ENCODE results near the gene ATP1A3.
A peak's percentile ranks its signal among the peaks of the same experiment; 100 is the strongest.
"Not testable (repeated sequence)": the region's sequence is repeated elsewhere in the genome, so short reads cannot be mapped to it uniquely, and the experiment has no call there.

The ATP1A3 gene

DNA sequence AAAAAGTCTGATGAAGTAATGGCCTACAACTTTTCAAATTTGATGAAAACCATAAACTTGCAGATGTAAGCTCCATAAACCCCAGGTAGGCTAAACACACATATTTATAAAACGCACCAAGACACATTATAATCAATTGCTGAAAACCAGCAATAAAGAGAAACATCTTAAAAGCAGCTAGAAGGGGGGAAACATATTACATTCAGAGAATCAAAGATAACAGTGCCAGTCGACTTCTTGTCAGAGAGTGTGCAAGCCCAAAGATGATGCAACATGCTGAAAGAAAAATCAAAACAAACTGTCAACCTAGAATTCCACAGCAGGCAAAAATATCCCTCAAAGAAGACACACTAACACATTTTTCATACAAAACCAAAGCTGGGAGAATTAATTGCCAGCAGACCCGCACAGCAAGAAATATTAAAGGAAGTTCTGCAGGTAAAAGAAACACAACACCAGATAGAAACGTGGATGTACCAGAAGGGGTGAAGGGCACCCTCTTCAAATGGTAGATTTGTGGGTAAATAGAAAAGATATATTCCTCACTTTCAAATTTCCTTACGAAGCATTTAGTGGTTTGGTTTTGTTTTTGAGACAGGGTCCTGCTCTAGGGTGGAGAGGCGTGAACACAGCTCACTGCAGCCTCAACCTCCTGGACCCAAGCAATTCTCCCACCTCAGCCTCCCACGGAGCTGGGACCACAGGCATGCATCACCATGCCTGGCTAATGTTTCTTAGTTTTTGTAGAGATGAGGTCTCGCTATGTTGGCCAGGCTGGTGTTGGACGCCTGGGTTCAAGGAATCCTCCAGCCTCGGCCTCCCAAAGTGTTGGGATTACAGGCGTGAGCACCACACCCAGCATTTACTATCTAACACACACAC, 16.5 kb upstream of the ATP1A3 start:
- no peak for DNase-seq

DNA sequence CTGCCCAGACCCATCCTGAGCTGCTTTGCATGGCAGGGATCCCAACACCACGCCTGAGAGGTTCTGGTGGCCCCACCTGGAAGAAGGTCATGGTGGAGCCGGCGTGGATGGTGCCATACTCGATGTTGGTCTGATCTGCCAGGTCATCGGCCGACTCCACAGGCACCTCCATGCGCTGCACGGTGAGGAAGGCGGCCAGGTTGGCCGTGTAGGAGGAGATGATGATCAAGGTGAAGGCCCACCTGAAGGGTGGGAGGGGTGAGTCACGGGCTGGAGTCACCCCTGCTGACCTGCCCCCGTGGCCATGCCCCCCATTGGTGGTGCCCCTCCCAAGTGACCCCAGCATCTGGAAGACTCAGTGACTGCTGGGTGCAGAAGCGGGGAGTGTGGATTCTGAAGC, 12.5 kb upstream of the ATP1A3 start:
- DNase-seq, result no peak

DNA sequence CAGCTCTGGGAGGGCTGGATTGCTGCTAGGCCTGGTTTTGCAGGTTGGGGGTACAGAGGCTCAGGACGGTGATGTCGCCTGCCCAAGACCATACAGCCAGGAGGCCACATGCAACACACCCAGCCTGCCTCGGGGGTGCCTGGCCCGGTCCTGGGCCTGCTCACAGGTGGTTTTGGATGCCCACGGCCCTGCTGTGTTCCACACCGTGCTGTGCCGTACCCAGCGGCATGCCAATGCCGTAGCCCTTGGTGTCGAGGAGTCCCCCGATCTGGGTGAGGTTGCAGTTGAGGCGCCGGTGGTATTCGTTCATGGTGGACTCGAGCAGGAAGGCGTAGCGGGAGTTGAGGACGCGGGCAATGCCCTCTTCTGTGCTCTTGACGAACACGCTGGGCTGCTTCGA, 11.5 kb upstream of the ATP1A3 start:
- DNase-seq, result no peak

DNA sequence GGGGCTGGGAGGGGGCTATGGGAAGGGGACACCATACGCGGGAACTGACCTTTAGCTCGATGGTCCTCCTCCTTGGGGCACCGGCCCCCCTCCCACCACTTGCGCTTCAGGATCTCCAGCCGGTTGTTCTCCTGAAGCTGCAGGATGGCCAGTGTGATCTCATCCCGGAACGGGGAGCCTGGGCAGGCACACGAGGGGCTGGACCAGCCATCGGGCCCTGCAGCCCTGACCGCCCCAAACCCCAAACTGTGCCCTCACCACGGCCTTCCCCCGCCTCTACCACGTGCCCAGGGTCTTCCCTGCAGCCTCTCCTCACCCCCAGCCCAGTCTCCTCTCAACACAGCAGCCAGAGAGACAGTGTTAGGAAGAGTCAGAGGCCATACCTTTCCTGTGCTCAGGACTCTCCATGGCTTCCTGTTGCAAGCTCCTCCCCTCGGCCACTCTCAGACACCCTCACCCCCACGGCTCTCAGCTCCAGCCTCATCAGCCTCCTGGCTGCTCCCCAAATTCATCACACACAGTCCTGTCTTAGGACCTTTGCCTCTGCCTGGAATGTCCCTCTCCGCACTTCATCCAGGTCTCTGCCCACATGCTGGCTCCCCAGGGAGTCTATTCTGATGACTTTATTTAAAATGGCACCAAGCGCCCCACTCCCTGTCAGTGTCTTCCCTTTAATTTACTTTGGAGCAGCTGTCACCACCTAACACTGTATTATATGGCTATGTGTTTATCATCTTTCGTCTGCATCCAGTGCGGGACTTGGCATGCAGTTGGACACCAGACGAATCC, 9.7 kb upstream of the ATP1A3 start:
- DNase-seq, result no peak

DNA sequence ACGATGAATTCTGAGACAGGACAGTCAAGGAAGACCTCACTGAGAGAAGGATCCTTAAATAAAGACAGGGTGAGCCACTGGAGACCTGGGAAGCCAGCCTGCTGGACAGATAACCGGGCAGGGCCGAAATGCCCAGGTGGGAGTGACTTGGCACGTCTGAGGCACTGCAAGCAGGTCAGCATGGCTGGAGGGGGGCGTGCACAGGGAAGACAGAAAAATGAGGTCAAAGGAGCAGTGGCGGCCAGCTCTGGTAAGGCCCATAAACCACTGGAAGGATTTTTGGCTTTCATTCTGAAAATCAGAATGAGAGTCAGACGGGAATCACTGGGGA, 5.8 kb upstream of the ATP1A3 start:
- DNase-seq, result no peak

DNA sequence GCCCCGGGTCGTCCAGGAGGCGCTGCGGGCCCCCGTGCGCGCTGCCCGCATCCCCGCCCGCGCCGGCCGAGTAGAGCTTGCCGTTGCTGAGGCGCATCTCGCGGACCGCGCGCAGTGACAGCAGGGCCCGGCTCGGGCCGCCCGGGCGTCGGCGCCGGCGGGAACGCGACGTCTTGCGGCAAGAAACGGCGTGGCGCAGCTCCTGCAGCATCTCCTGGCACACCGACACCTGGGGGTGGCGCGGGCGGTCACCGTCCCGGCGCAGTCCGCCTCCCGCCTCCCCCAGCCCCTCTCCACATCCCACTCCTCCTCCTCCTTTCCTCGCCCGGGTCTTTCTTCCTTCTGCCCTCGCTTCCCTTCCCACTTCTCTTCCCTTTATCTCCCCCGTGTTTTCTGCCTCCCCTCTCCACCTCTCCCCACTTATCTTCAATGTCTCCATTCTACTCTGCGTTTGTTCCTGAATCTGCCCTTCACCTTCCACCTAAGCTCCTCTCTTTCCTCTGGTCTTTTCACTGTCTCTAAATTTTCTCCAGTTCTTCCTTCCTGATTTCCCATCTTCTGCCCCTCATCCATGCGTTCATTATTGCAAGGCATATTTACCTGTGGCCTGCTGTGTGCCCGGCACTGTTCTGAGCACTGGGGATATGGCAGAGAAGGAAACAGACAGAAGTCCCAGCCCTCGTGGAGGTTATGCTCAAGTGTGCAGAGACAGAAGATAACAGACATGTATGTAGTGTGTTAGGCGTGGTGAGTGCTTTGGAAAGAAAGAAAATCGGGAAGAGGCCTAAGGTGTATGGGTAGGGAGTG, 5.2 kb upstream of the ATP1A3 start:
- DNase-seq, result peak; percentile 74

DNA sequence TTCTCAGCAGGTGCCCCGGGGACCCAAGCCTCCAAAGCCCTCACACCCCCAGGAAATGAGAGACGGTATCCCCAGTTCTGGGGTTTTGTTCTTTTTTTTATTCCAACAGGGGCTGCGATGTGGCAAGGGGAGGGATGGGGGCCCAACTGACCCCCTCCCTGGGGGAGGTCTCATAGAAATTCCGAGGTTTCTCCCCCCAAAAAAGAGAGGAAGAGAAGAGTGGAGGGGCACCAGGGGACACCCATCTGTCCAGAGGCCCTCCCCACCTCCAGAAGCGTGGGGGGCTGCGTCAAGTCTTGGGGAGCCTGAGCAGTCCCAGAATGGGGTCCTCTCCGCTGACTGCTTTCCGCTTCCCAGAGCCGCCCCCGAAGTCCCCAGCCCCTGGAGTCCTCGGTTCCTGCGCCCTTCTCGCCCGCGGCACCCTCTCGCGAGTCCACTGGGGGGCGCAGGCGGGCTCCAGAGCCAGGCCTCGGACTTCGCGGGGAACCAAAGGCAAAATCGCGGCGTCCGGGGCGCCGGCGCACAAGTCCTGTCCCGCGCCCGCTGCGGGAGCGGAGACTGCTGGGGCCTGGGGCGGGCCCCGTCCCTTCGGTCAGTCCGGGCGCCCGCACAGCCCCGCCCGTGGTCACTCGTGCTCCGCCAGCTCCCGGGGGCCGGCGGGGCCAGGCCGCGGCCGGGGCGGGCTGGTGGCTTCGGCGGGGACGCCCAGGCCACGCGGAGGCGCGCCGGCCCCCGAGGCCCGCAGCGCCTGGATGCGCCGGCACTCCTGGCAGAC, 4.4 kb upstream of the ATP1A3 start:
- peak; percentile 90 for DNase-seq

DNA sequence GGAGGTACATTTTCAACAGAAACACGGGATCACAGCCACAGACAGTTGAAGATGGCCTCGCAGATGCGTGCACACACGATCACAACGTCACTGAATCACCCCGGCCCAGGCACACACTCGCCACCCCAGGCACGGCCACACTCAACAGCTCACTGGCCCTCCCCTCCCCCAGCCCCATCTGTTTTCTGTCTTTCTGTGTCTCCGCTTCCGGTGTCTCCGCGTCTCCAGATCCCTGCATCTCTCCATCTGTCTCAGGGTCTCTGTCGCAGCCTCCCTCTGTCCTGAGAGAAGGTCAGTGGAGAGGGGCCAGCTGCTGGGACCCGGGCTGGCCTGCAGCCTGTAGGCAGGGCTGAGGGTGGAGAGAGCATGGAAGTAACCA, 3.8 kb upstream of the ATP1A3 start:
- peak; percentile 87 for DNase-seq

DNA sequence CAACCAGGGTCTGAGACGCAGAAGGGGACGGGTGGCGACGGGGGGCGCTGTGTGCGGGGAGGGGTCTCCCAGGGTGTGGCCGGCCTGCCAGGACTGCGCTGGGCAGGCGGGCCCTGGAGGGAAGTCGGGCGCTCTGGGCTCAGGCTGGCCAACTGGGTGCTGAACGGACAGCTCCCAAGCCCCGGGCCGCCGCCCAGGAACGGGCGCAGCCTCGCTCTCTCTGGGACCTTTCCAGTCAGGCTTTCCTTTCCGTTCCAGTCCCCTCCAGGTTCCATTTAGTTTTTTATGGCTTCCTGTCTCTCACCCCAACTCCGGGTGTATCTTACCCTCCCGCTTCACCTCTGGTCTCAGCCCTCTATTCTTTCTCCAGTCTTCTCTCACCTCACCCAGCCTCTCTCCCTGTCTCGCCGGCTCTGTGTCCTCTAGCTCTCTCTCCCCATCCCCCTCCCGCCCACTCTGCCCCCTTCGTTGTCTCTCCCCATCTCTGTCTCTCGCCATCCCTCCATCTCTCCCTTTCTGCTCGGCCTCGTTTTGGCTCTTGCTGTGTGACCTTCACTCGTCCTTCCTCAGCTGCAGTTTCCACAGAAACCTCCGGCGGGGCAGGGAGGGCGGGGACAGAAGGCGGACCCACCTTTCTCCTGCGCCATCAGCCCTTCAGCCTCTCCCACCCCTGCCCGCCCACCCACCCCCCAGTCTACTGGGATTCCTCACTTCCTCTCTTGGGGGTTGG, 3.3 kb upstream of the ATP1A3 start:
- DNase-seq, result peak; percentile 69

DNA sequence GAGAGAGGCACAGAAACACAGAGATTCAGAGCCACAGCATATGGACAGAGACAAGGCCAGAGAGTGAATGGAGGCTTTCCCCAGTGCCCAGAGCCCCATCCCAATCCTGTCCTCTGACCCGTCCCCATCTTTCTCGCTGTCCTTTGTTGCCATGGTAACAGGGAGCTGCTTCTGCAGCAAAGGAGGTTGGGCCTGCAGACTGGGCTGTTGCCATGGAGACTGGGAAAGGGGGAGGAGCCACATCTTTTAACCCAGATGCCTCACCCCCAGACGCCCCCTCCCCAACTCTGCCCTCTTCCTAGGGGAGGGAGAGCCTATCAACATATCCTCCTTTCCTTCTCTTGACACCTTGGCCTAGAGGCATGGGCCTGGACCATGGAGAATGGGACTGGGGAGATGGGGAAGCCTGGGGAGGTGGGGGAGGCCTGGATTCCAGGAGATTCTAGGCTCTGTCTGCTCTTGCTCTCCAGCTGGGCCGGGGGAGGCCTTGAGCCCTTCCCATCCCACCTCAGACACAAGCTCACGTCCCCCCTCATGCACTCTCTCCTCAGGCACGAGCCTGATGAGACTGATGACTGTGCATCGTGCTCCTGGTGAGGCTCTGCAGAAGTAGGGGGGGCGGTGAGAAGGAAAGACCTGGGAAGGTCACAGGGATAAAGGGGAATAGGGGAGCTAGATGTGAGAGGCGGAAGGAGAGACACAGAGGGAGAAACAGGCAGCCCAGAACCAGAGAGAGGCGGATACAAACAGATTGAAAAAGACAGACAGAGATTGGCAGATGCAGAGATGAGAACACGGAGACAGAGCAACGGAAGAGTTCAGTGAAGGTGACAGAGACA, 2.1 kb upstream of the ATP1A3 start:
- peak; percentile 89 for DNase-seq

DNA sequence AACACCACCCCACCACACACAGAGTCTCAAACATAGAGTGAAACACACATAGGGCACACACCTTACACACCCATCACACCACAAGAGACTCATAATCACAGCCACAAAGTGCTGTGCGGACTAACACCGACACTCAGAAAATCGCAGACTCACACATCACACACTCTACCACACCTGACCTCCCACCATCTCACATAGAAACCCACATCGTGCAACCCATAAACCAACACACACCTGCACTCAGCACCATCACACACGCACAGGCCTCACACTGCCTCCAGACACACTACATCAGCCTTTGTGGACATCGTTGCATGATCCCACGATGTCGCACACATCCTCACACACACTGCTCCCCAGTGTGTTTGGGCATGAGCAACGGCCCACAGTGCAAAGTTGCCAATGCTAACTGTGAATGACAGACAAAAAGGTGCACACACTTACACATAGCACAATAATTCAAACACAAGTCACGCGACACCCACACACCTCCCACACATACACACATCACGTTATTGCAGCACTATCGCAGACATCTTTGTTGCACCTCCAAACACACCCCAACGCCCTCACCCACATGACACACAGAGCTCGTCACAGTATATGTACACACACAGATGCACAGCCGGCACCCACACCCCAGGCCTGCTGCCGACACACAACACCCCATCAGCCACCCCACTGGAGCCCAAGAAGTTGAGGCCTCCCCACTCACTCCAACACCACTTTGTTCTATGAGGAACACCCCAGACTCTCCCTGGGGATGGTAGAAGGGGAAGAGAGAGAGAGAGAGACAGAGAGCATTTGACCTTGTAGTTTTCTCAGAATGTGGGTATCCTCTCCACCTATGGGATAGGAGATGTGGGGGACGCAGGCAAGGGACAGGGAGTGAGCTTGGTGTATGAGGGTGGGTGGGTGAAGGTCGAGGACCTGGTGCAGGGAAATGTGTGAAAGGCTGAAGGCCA, 1.2 kb upstream of the ATP1A3 start:
- no peak for DNase-seq

DNA sequence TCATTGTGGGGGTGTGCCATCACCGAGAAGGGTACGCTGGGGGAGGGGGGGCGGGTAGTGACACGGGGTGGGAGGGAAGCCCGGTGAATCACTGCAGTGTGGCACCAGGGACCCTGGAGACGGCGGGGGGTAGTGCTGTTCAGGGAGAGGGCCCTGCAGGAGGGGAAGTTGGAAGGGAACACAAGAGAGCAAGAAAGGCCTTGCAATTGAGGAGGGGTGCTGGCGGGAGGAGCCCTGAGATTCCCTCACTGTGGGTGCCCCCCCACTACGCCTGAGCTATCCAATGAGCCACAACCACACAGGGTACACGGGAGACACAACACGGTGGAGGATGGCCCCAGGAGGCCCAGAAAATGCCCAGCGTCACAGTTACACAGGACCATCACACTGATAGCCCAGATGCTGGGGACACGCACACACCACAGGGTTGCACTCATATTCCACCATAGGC, 516 bp upstream of the ATP1A3 start:
- DNase-seq, result peak; percentile 57

DNA sequence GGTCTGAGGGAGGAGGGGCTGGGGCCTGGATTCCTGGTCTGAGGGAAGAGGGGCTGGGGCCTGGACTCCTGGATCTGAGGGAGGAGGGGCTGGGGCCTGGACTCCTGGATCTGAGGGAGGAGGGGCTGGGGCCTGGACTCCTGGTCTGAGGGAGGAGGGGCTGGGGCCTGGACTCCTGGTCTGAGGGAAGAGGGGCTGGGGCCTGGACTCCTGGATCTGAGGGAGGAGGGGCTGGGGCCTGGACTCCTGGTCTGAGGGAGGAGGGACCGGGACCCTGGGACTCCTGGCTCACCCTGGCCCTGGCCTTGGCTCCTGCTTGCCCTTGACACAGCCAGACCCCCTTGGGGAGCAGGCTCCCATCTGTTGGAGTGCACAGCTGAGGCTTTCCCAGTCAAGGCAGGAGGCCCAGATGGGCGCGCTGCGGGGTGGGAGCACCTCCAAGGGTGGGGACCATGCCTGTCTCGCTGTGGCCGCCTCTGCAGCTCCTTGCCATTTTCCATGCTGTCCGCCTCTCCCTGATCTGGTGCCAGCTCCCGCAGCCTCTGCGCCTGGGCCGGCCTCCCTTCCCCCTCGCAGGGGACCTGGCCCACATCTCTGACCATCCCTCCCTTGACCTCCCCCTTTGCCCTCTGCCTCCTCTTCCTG, 2.0 kb downstream of the ATP1A3 start:
- not testable (repeated sequence) for DNase-seq

DNA sequence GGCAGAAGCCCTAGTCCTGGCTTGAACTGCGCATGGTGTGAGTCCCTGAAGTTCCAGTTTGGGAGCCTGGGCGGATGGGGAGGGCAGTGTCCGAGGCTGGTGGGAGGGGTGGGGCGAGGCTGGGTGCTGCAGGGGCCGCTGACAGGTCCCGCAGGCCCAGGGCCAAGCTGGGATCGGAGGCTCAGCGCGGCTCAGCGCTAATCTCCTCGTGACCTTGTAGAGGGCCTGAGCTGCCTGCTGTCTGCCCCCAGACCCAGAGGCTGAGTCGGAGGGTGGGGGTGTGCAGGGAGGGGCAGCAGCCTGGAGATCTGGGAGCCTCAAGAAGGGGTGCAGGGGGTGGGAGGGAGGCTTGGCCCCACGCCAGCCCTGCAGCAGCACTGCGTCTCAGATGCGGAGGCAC, 3.0 kb downstream of the ATP1A3 start:
- DNase-seq, result no peak

DNA sequence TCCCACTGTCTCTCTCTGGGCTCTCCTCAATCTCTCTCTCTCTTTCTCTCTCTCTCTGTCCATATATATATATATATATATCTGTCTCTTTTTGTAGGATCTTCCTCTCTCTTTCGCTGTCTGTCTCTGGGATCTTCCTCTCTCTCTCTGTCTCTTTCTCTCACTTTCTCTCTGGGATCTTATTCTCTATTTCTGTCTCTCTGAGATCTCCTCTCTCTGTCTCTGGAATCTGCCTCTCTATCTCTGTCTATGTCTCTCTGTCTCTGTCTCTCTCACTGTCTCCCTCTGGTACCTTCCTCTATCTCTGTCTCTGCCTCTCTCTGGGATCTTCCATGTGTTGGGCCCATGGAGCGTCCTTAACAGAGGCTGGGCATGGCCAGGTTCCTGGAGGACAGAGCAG, 3.4 kb downstream of the ATP1A3 start:
- no peak for DNase-seq

DNA sequence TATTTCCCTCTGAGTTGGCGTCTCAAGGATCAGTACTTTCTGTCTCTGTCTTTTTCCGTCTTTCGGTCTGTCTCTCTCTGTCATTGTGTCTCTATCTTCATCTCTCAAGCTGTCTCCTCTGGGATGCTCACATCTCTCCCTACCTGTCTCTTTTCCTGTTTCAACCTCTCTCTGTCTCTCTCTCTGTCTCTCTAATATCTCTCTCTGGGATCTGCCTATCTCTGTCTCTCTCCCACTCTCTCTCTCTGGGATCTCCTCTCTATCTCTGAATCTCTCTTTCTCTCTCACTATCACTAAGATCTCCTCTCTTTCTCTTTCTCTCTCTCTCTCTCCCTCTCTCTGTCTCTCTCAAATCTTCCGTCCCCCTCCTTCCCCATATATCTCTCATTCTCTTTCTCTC, 4.0 kb downstream of the ATP1A3 start:
- DNase-seq, result no peak

DNA sequence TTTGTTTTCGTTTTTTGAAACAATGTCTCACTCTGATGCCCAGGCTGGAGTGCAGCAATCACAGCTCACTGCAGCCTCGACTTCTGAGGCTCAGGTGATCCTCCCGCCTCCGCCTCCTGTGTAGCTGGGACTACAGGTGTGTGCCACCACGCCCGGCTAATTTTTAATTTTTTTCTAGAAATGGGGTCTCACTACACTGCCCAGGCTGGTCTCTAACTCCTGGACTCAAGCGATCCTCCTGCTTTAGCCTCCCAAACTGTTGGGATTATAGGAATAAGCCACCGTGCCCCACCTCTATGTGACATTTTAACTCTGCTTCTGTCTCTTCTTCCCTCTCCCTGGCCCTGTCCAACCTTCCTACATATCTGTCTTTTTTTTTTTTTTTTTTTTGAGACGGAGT, 5.1 kb downstream of the ATP1A3 start:
- DNase-seq, result no peak

DNA sequence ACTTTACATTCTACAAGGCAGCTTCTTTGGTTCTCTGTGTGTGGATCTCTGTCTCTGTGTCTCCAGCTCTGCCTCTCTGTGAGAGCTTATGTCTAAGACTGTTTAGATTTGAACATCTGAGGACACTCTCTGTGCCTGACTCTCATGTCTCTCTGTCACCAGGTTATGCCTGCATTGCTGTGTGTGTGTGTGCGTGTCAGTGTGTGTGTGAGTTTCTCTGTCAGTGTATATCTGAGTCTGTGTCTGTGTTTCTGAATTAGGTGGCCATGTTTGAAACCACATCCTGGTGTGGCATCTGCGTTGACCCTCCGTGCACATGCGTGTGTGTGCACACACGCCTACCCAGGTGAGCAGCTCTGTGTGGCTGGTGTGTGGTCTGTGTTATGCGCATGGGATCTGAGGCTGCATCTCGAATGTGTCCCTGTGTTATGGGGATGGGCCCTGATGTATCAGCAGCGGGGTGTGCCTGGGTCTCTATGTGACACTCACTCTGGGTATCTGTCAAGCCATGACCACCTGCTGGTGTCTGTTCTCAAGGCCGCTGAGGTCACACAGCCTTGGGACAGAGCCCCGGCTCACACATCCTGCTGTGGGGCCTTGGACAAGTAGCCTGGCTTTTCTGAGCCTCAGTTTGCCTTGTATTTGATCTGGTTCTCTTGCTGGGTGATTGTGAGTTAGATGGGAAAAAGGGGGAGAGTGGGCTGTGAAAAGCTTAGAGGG, 6.7 kb downstream of the ATP1A3 start:
- DNase-seq, result no peak

DNA sequence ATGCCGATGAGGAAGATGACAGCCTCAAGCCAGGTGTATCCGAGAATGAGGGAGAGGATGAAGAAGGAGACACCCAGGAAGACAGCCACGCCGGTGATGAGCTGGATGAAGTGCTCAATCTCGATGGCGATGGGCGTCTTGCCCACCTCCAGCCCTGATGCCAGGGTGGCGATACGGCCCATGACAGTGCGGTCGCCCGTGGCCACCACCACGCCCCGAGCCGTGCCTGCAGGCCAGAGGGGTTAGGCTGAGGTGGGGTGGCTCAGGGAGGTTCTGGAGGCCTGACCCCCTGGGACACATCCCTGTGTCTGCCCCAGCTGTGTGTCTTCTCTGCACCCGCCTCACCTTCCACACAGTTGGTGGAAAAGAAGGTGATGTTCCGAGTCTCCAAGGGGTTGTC, 9.1 kb downstream of the ATP1A3 start:
- DNase-seq, result no peak

Data from DMS53 (cell line).